ENCODE measurements around the gene PRAMEF8. TPM values are rescaled to one million over a fixed set of nuclear protein-coding genes. Genes with fewer than 3 reads are reported as not detected.
"Not testable (repeated sequence)": the region's sequence is repeated elsewhere in the genome, so short reads cannot be mapped to it uniquely, and the experiment has no call there.

PRAMEF8 gene
- total and polyA plus RNA-seq, 8 donors: not detected

DNA sequence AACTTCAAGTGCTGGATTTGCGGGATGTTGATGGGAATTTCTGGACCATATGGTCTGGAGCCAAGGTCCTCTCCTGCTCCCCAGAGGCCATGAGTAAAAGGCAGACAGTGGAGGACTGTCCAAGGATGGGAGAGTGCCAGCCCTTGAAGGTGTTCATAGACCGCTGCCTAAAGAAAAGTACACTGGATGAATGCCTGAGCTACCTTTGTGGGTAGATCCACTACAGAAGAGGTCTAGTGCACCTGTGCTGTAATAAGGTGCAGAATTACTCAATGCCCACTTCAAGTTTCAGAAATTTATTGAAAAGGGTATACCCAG is 38.4 kb downstream of the PRAMEF8 start:
- H3K4me3 ChIP-seq; DNase-seq; H3K36me3 ChIP-seq; H3K4me1 ChIP-seq; H3K27ac ChIP-seq; H3K9me3 ChIP-seq; intact Hi-C loops (cut with DNase I; ENCODE audit: low total_unique reads): not testable (repeated sequence)
- H3K27me3 ChIP-seq: peaks cover 0 to 17% (median 9%) of the 10 kb centered on the region in 3 donors
- WGBS, 5 donors: 70 to 90% (median 85%) methylated on average over 2 of the region's 2 CpGs

DNA sequence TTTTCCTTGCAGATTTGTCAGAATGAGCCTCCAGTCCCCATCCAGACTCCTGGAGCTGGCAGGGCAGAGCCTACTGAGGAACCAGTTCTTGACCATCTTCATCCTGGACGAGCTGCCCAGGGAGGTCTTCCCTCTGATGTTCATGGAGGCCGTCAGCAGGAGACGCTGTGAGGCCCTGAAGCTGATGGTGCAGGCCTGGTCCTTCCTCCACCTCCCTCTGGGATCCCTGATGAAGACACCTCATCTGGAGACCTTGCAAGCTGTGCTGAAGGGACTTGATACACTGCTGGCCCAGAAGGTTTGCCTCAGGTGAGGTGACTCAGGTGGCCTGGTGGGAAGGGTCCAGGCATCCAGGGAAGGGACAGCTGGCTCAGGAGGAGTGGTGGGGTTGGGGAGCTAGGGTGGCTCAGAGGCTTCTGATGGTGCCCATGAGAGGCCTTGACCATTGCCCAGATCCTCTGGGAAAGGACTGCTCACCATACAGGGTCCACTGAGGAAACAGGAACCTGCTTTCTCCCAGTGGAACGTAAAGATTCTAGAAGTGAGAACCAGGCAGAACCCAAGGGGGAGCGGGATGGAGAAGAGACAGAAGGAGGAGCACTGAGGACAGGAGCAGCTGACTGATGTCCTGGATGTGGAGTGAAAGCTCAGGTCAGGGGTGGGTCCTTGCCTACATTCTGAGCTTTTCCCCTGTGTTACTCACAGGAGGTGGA is 38.9 kb downstream of the PRAMEF8 start:
- H3K4me3 ChIP-seq; intact Hi-C loops (cut with DNase I; ENCODE audit: low total_unique reads); H3K36me3 ChIP-seq; H3K27ac ChIP-seq; H3K9me3 ChIP-seq; H3K4me1 ChIP-seq: not testable (repeated sequence)
- WGBS, 5 donors: 66 to 77% (median 73%) methylated on average over 5 of the region's 5 CpGs
- DNase-seq: peak in 1 of 2 donors; percentile 23
- H3K27me3 ChIP-seq: peaks cover 0 to 17% (median 9%) of the 10 kb centered on the region in 3 donors

DNA sequence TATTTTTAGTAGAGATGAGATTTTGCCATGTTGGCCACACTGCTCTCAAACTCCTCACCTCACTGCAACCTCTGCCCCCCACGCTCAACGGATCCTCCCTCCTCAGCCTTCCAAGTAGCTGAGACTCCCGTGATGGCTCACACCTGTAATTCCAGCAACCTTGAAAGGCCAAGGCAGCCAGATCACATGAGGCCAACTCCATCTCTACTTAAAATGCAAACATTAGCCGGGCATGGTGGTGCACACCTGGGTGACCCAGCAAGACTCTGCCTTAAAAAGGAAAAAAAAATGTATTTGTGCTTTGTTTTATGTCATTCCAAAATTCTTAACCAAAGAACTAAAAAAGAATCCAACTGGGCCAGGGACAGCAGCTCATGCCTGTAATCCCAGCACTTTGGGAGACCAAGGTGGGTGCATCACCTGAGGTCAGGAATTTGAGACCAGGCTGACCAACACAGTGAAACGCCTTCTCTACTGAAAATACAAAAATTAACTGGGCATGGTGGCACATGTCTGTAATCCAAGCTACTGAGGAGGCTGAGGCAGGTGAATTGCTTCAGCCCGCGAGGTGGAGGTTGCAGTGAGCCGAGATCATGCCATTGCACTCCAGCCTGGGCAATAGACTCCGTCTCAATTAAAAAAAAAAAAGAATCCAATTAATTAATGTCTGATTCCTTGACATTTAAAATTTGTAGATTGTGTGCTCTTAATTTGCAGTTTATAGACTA is 41.2 kb downstream of the PRAMEF8 start:
- WGBS, 5 donors: 82 to 86% (median 84%) methylated on average over 9 of the region's 9 CpGs
- H3K4me3 ChIP-seq; H3K36me3 ChIP-seq; intact Hi-C loops (cut with DNase I; ENCODE audit: low total_unique reads); H3K27ac ChIP-seq; DNase-seq; H3K9me3 ChIP-seq; H3K4me1 ChIP-seq: not testable (repeated sequence)
- peaks cover 0 to 17% (median 9%) of the 10 kb centered on the region in 3 donors for H3K27me3 ChIP-seq

DNA sequence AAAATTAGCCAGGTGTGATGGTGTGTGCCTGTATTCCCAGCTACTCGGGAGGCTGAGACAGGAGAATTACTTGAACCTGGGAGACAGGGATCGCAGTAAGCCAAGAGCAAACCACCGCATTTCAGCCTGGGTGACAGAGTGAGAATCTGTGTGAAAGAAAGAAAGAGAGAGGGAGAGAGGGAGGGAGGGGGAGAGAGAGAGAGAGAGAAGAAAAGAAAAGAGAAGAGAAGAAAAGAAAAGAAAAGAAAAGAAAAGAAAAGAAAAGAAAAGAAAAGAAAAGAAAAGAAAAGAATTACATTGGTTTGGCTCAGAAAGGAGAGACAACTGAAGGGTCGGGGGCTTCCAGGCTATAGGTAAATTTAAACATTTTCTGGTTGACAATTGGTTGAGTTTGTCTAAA is 45.3 kb downstream of the PRAMEF8 start:
- H3K27me3 ChIP-seq; intact Hi-C loops (cut with DNase I; ENCODE audit: low total_unique reads); H3K4me1 ChIP-seq; H3K27ac ChIP-seq; H3K4me3 ChIP-seq; H3K9me3 ChIP-seq; H3K36me3 ChIP-seq; DNase-seq: not testable (repeated sequence)
- WGBS, 5 donors: 86 to 90% (median 88%) methylated on average over 4 of the region's 4 CpGs

DNA sequence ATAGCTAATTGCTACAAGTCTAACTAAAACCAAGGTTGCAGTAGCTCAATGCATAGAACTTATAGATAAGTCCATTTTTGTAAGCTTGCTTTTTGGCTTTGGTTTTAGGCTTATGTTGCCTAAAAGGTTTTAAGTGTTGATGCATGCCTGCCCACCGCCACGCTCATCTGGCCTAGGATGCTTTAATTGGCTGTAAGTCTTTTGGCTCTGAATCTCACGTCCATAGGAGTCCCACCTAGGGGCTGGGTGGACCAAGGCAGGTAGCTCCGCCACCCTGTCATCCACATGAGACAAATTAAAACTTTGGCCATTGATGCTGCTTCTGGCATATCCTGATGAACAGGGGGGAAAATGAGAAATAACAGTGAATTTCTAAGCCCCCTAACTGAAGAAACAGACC is 47.4 kb downstream of the PRAMEF8 start:
- H3K27ac ChIP-seq; H3K27me3 ChIP-seq; H3K9me3 ChIP-seq; H3K4me1 ChIP-seq; H3K4me3 ChIP-seq; DNase-seq; intact Hi-C loops (cut with DNase I; ENCODE audit: low total_unique reads); H3K36me3 ChIP-seq: not testable (repeated sequence)
- WGBS, 5 donors: 48 to 79% (median 77%) methylated on average over 3 to 4 of the region's 4 CpGs

DNA sequence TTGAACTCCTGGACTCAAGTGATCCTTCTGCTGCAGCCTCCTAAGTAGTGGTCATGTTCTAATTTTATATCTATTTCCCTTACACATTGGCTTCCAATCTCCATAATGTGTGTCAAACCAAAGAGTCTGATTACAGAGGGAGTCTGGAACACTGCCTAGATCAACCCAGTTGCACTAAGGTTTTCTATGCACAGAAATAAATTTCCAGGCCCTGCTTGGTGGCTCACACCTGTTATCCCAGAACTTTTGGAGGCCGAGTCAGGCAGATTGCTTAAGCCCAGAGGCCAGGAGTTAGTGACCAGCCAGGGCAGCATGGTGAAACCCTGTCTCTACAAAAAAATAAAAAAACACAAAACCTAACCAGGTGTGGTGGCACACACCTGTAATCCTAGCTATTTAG is 50.9 kb downstream of the PRAMEF8 start:
- H3K27me3 ChIP-seq; H3K4me1 ChIP-seq; H3K27ac ChIP-seq; H3K9me3 ChIP-seq; H3K4me3 ChIP-seq; intact Hi-C loops (cut with DNase I; ENCODE audit: low total_unique reads); H3K36me3 ChIP-seq: not testable (repeated sequence)
- peak in 1 of 2 donors; percentile 50 for DNase-seq
- WGBS, 5 donors: 32 to 59% (median 45%) methylated on average over 1 of the region's 1 CpG

DNA sequence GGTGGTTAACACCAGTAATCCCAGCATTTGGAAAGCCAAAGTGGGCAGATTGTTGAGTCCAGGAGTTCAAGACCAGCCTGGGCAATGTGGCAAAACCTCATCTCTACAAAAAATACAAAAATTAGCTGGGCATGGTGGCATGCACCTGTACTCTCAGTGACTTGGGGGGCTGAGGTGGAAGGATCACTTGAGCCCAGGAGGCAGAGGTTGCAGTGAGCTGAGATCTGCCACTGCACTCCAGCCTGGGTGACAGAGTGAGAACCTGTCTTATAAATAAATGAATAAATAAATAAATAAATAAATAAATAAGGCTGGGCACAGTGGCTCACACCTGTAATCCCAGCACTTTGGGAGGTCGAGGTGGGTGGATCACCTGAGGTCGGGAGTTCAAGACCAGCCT is 52.9 kb downstream of the PRAMEF8 start:
- H3K27ac ChIP-seq; intact Hi-C loops (cut with DNase I; ENCODE audit: low total_unique reads); H3K4me1 ChIP-seq; H3K36me3 ChIP-seq; H3K9me3 ChIP-seq; H3K27me3 ChIP-seq; H3K4me3 ChIP-seq: not testable (repeated sequence)
- DNase-seq: peak in 1 of 2 donors; percentile 23
- WGBS, 5 donors: 50 to 74% (median 61%) methylated on average over 2 of the region's 2 CpGs

Small RNAs within 50 kb of the gene (small RNA-seq; reads per million reads assigned to genes)
- gene RNU6-771P: 0 reads per million in 4 donors

Other genes starting within 250 kb of the PRAMEF8 start
- not detected for gene PRAMEF27, start 228.6 kb downstream of the PRAMEF8 start, total RNA-seq
- not detected for gene PRAMEF27, start 228.6 kb downstream of the PRAMEF8 start, polyA plus RNA-seq
- not detected for gene HNRNPCL3, start 224.4 kb downstream of the PRAMEF8 start, total RNA-seq
- not detected for gene HNRNPCL3, start 224.4 kb downstream of the PRAMEF8 start, polyA plus RNA-seq
- not detected for gene PRAMEF25, start 214.4 kb downstream of the PRAMEF8 start, total RNA-seq
- not detected for gene PRAMEF25, start 214.4 kb downstream of the PRAMEF8 start, polyA plus RNA-seq
- not detected for gene HNRNPCL2, start 168.3 kb downstream of the PRAMEF8 start, total RNA-seq
- not detected for gene HNRNPCL2, start 168.3 kb downstream of the PRAMEF8 start, polyA plus RNA-seq
- gene PRAMEF26, start 129.1 kb downstream of the PRAMEF8 start, total RNA-seq: not detected
- gene PRAMEF26, start 129.1 kb downstream of the PRAMEF8 start, polyA plus RNA-seq: not detected
- not detected for gene HNRNPCL4, start 119.5 kb downstream of the PRAMEF8 start, total RNA-seq
- gene HNRNPCL4, start 119.5 kb downstream of the PRAMEF8 start, polyA plus RNA-seq: not detected
- not detected for gene PRAMEF9, start 113.3 kb downstream of the PRAMEF8 start, total RNA-seq
- gene PRAMEF9, start 113.3 kb downstream of the PRAMEF8 start, polyA plus RNA-seq: not detected
- not detected for gene PRAMEF13, start 83.7 kb downstream of the PRAMEF8 start, total RNA-seq
- not detected for gene PRAMEF13, start 83.7 kb downstream of the PRAMEF8 start, polyA plus RNA-seq
- not detected for gene PRAMEF18, start 59.0 kb downstream of the PRAMEF8 start, total RNA-seq
- not detected for gene PRAMEF18, start 59.0 kb downstream of the PRAMEF8 start, polyA plus RNA-seq
- gene PRAMEF5, start 30.9 kb downstream of the PRAMEF8 start, total RNA-seq: not detected
- not detected for gene PRAMEF5, start 30.9 kb downstream of the PRAMEF8 start, polyA plus RNA-seq
- gene PRAMEF33, start 18.4 kb upstream of the PRAMEF8 start, total RNA-seq: not detected
- not detected for gene PRAMEF33, start 18.4 kb upstream of the PRAMEF8 start, polyA plus RNA-seq
- not detected for gene PRAMEF15, start 30.4 kb upstream of the PRAMEF8 start, total RNA-seq
- gene PRAMEF15, start 30.4 kb upstream of the PRAMEF8 start, polyA plus RNA-seq: not detected
- gene PRAMEF14, start 62.0 kb upstream of the PRAMEF8 start, total RNA-seq: not detected
- gene PRAMEF14, start 62.0 kb upstream of the PRAMEF8 start, polyA plus RNA-seq: not detected
- not detected for gene PRAMEF19, start 86.8 kb upstream of the PRAMEF8 start, total RNA-seq
- gene PRAMEF19, start 86.8 kb upstream of the PRAMEF8 start, polyA plus RNA-seq: not detected
- not detected for gene PRAMEF17, start 104.5 kb upstream of the PRAMEF8 start, total RNA-seq
- gene PRAMEF17, start 104.5 kb upstream of the PRAMEF8 start, polyA plus RNA-seq: not detected
- gene PRAMEF20, start 125.3 kb upstream of the PRAMEF8 start, total RNA-seq: not detected
- gene PRAMEF20, start 125.3 kb upstream of the PRAMEF8 start, polyA plus RNA-seq: not detected
- under 1 TPM in 1 of 5 donors, not detected in 4; 0.37 TPM for gene LRRC38, start 228.9 kb upstream of the PRAMEF8 start, total RNA-seq
- under 1 TPM in 1 of 3 donors, not detected in 2; 0.30 TPM for gene LRRC38, start 228.9 kb upstream of the PRAMEF8 start, polyA plus RNA-seq